HepG2 (cell line): Measurements from ENCODE around the gene CCDC142. TPM values are rescaled to one million over a fixed set of nuclear protein-coding genes. Genes with fewer than 3 reads are reported as not detected.
A peak's percentile ranks its signal among the peaks of the same experiment; 100 is the strongest.

Source experiments
- EZH2 ChIP-seq: conservative IDR thresholded peaks from 2 replicates; pipeline ENCODE4 v1.6.1; 2012; ENCODE audit warnings: mild to moderate bottlenecking, low read depth, low read length, moderate library complexity
- GABPB1 ChIP-seq: IDR thresholded peaks from 2 replicates; pipeline ENCODE4 v1.6.1; 2016; ENCODE audit warnings: mild to moderate bottlenecking, missing genetic modification reagents, moderate library complexity, missing compliant biosample characterization
- HNF4A ChIP-seq: sonication (generic); formaldehyde crosslinking; IDR thresholded peaks from 2 replicates; pipeline ENCODE4 v1.4.0; 2020; ENCODE audit warnings: missing genetic modification reagents
- HNRNPLL ChIP-seq: fragments of 200-400 bp; formaldehyde crosslinking; IDR thresholded peaks from 2 replicates; pipeline ENCODE4 v1.6.1; 2017; ENCODE audit warnings: mild to moderate bottlenecking, low read depth, low read length; ENCODE audit not compliant: poor library complexity, severe bottlenecking
- IRF9 ChIP-seq: sonication (generic); formaldehyde crosslinking; IDR thresholded peaks from 2 replicates; pipeline ENCODE4 v1.8.0; 2022; ENCODE audit warnings: missing genetic modification reagents, mild to moderate bottlenecking, borderline replicate concordance
- KLF12 ChIP-seq: sonication (generic); formaldehyde crosslinking; IDR thresholded peaks from 2 replicates; pipeline ENCODE4 v1.4.0; 2020; ENCODE audit warnings: missing genetic modification reagents, borderline replicate concordance
- MIER2 ChIP-seq: IDR thresholded peaks from 2 replicates; pipeline ENCODE4 v1.6.1; 2016; ENCODE audit warnings: missing biosample characterization, missing genetic modification reagents
- MLXIP ChIP-seq: sonication (generic); formaldehyde crosslinking; IDR thresholded peaks from 2 replicates; pipeline ENCODE4 v1.9.0; 2021; ENCODE audit warnings: missing genetic modification reagents, borderline replicate concordance
- NCOA5 ChIP-seq: sonication (generic); formaldehyde crosslinking; IDR thresholded peaks from 2 replicates; pipeline ENCODE4 v1.4.0; 2020; ENCODE audit warnings: missing genetic modification reagents
- NR2F6 ChIP-seq, 2 experiments: IDR thresholded peaks; 2 replicates each; pipeline ENCODE4 v1.6.1; 2016; ENCODE audit warnings: antibody characterized with exemption in 1 of 2, mild to moderate bottlenecking in 1 of 2
- PAX8 ChIP-seq: sonication (generic); formaldehyde crosslinking; IDR thresholded peaks from 2 replicates; pipeline ENCODE4 v1.8.0; 2022; ENCODE audit warnings: mild to moderate bottlenecking, missing genetic modification reagents, borderline replicate concordance
- PHF8 ChIP-seq: sonication (generic); formaldehyde crosslinking; IDR thresholded peaks from 2 replicates; pipeline ENCODE4 v1.5.0; 2020; ENCODE audit warnings: missing genetic modification reagents
- THAP9 ChIP-seq: sonication (generic); formaldehyde crosslinking; IDR thresholded peaks from 2 replicates; pipeline ENCODE4; 2020; ENCODE audit warnings: missing genetic modification reagents, mild to moderate bottlenecking, borderline replicate concordance
- THYN1 ChIP-seq: sonication (generic); formaldehyde crosslinking; IDR thresholded peaks from 2 replicates; pipeline ENCODE4 v1.8.1; 2023; ENCODE audit warnings: low read depth, mild to moderate bottlenecking, moderate library complexity, missing genetic modification reagents, borderline replicate concordance
- TRIM24 ChIP-seq: sonication (generic); formaldehyde crosslinking; IDR thresholded peaks from 2 replicates; pipeline ENCODE4 v1.8.0; 2022; ENCODE audit warnings: mild to moderate bottlenecking, missing genetic modification reagents
- YEATS4 ChIP-seq: sonication (generic); formaldehyde crosslinking; IDR thresholded peaks from 2 replicates; pipeline ENCODE4 v1.4.0; 2020; ENCODE audit warnings: missing genetic modification reagents, borderline replicate concordance
- ZFP36L1 ChIP-seq: sonication (generic); formaldehyde crosslinking; IDR thresholded peaks from 2 replicates; pipeline ENCODE4 v1.8.0; 2022; ENCODE audit warnings: mild to moderate bottlenecking, missing genetic modification reagents, moderate library complexity
- ZNF274 ChIP-seq: sonication (generic); formaldehyde crosslinking; IDR thresholded peaks from 2 replicates; pipeline ENCODE4 v1.5.1; 2020; ENCODE audit warnings: mild to moderate bottlenecking, missing genetic modification reagents
- ZNF3 ChIP-seq: IDR thresholded peaks from 2 replicates; pipeline ENCODE4 v1.7.0; 2017; ENCODE audit warnings: inconsistent platforms
- ZNF383 ChIP-seq: sonication (generic); formaldehyde crosslinking; IDR thresholded peaks from 2 replicates; pipeline ENCODE4 v1.4.0; 2020; ENCODE audit warnings: missing genetic modification reagents, mild to moderate bottlenecking, borderline replicate concordance
- ZNF713 ChIP-seq: sonication (generic); formaldehyde crosslinking; IDR thresholded peaks from 2 replicates; pipeline ENCODE4 v1.4.0; 2020; ENCODE audit warnings: mild to moderate bottlenecking, missing genetic modification reagents
- ZNF768 ChIP-seq: sonication (generic); formaldehyde crosslinking; IDR thresholded peaks from 2 replicates; pipeline ENCODE4 v1.4.0; 2020; ENCODE audit warnings: missing genetic modification reagents
- ZSCAN25 ChIP-seq: sonication (generic); formaldehyde crosslinking; IDR thresholded peaks from 2 replicates; pipeline ENCODE4 v1.8.0; 2022; ENCODE audit warnings: mild to moderate bottlenecking, missing genetic modification reagents
- polyA plus RNA-seq, 8 experiments: library from polyadenylated mRNA; depleted of rRNA in 3 of 8; stranded (reverse) in 7 of 8; unstranded in 1 of 8; fragments of >200 nt; fragmentation: Illumina TruSeq in 4 of 8; extraction: Trizol in 4 of 8; gene quantifications; 2 replicates each; pipeline versions ENCODE4 v1.2.1 to v1.2.3, GENCODE V29; 2011 to 2016; ENCODE audit warnings: low read depth in 4 of 8, missing spikeins in 1 of 8, mixed read lengths in 1 of 8; ENCODE audit not compliant: insufficient read depth in 1 of 8
- total RNA-seq, 5 experiments: library from RNA; depleted of rRNA; stranded (reverse); fragments of >200 nt; fragmentation: Illumina TruSeq; extraction: Trizol; gene quantifications; 2 replicates each; pipeline ENCODE4 v1.2.3, GENCODE V29; 2016; ENCODE audit warnings: low read depth in 1 of 5
- TF ChIP-seq, protein P1 (sequence below): sonication (generic); formaldehyde crosslinking; IDR thresholded peaks from 2 replicates; pipeline ENCODE4 v1.4.0; 2020; ENCODE audit warnings: mild to moderate bottlenecking, missing genetic modification reagents

The CCDC142 gene
- total and polyA plus RNA-seq, 2 of the 13 experiments (the other 11 are each of a cell fraction or from before 2014, with no cell fraction given), result 14.7 to 30.4 TPM

DNA sequence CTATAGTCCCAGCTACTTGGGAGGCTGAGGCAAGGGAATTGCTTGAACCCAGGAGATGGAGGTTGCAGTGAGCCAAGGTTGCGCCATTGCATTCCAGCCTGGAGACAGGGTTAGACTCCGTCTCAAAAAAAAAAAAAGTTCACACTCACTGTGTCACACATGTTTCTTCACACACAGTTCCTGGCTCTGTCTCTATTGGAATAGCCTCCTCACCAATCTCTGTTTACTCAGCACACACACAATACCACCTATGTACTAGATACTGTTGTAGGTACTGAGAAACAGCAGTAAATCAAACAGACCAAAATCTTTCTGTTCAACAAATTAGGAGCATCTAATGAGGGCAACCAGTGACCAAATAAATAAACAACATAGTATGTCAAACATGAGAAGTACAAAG lies 3.3 kb upstream of the CCDC142 start (continued):
- TF ChIP-seq PAX8 (CRISPR knock-in tag), result no peak
- no peak for TF ChIP-seq IRF9 (CRISPR knock-in tag)
- no peak for TF ChIP-seq MIER2
- TF ChIP-seq NR2F6 (IDR thresholded peaks at IDR 0.05), result peak; percentile 40; the same call in 1 of the 2 replicates
- TF ChIP-seq NR2F6 (CRISPR knock-in tag; IDR thresholded peaks at IDR 0.05), result 0 out of 2 replicates have a peak, but pooled peaks have one; percentile 24
- TF ChIP-seq TRIM24 (CRISPR knock-in tag), result no peak
- TF ChIP-seq ZFP36L1 (CRISPR knock-in tag), result no peak
- TF ChIP-seq, protein P1, sequence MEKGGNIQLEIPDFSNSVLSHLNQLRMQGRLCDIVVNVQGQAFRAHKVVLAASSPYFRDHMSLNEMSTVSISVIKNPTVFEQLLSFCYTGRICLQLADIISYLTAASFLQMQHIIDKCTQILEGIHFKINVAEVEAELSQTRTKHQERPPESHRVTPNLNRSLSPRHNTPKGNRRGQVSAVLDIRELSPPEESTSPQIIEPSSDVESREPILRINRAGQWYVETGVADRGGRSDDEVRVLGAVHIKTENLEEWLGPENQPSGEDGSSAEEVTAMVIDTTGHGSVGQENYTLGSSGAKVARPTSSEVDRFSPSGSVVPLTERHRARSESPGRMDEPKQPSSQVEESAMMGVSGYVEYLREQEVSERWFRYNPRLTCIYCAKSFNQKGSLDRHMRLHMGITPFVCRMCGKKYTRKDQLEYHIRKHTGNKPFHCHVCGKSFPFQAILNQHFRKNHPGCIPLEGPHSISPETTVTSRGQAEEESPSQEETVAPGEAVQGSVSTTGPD (CRISPR knock-in tag), result no peak
- no peak for TF ChIP-seq ZNF713 (CRISPR knock-in tag)
- no peak for TF ChIP-seq ZNF274
- no peak for TF ChIP-seq NCOA5
- no peak for TF ChIP-seq GABPB1 (CRISPR knock-in tag)
- no peak for TF ChIP-seq ZNF768 (CRISPR knock-in tag)
- no peak for TF ChIP-seq EZH2
- TF ChIP-seq MLXIP, result no peak
- no peak for TF ChIP-seq ZNF3
- TF ChIP-seq PHF8, result 0 out of 2 replicates have a peak, but pooled peaks have one; percentile 17
- TF ChIP-seq YEATS4 (CRISPR knock-in tag), result no peak
- no peak for TF ChIP-seq THYN1
- no peak for TF ChIP-seq ZNF383 (CRISPR knock-in tag)
- TF ChIP-seq KLF12 (CRISPR knock-in tag), result no peak
- TF ChIP-seq ZSCAN25 (CRISPR knock-in tag), result no peak
- TF ChIP-seq HNRNPLL, result no peak
- TF ChIP-seq THAP9 (CRISPR knock-in tag), result no peak
- TF ChIP-seq HNF4A (CRISPR knock-in tag), result no peak
